H1 (cell line): ENCODE data around the gene PGAM2. TPM values are rescaled to one million over a fixed set of nuclear protein-coding genes. Genes with fewer than 3 reads are reported as not detected.

Experiments used
- MAFK ChIP-seq: IDR thresholded peaks from 2 replicates; pipeline ENCODE4 v1.6.1; 2012; ENCODE audit warnings: low read depth, mild to moderate bottlenecking, improper control_type of control experiment, low read length
- RNF2 ChIP-seq: fragments of 200-900, 300-1000 bp; sonication (generic); IDR thresholded peaks from 2 replicates; pipeline ENCODE4 v1.7.1; 2016; ENCODE audit warnings: borderline replicate concordance, low read depth, mild to moderate bottlenecking, antibody characterized with exemption, low read length; ENCODE audit not compliant: poor library complexity, severe bottlenecking; ENCODE audit errors: missing control alignments
- polyA plus RNA-seq, 7 experiments: library from polyadenylated mRNA; depleted of rRNA in 3 of 7; stranded (reverse) in 5 of 7; unstranded in 2 of 7; fragments of >200 nt in 5 of 7; fragments of 200-250 nt in 2 of 7; gene quantifications; 1 replicate in 5 of 7; 2 replicates in 1 of 7; 4 replicates in 1 of 7; pipeline versions ENCODE4 v1.2.1 to v1.2.3, GENCODE V29; 2011 to 2013; ENCODE audit warnings: missing spikeins in 2 of 7, mixed read lengths in 2 of 7
- total RNA-seq: library from RNA; stranded (reverse); fragmentation: NEBNext Ultra II Directional; extraction: Animal tissue kit (Norgen Biotek cat#: 25700); gene quantifications from 2 replicates; pipeline ENCODE4 v1.2.1, GENCODE V29; 2021

The PGAM2 gene
- total and polyA plus RNA-seq, 2 of the 8 experiments (the other 6 are each of a cell fraction or from before 2014, with no cell fraction given) = 2.1 to 2.9 TPM

DNA sequence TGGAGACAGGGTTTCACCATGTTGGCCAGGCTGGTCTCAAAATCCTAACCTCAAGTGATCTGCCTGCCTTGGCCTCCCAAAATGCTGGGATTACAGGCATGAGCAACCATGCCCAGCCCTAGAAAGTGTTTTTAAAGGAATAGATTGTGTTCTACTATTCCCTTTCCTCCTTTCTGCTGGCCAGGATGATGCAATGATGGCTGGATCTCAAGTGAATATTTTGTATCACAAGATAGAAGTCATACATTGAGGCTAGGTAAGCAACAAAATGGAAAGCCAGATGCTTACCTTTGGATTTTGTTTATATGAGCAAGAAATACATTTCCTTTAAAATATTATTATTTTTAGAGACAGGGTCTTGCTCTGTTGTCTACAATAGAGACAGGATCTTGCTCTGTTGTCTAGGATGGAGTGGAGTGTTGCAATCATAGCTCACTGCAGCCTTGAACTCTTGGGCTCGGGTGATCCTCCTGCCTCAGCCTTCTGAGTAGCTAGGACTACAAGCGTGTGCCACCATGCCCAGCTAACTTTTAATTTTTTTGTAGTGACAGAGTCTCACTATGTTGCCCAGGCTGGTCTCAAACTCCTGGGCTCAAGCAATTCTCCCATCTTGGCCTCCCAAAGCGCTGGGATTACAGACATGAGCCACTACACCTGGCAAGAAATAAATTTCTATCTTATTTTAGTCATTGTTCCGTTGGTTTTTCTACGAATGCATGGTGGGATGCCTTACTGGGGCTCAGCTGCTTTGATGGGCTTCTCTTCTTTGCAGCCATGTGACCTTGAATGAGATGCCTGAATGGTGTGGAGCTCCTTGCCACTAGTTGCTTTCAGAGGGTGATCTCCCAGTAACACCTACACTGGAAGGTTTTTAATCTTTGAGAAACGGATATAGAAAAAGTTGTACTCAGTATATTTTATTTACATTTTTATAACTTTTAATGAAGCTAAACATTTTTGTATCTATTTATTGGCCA lies 33.0 kb upstream of the PGAM2 start (continued):
- TF ChIP-seq MAFK (no peak), RNF2 (no peak)
